Common myeloid progenitor, CD34-positive (primary cell): ENCODE data around the gene VIP.

ENCODE experiments used
- CTCF ChIA-PET: fragments of 350-600 bp; sonication (Branson Sonifier 250); formaldehyde crosslinking; loops from one replicate; lab custom pipeline; 2021; ENCODE audit warnings: antibody characterized with exemption; lab: Charles Lee
- POLR2A ChIA-PET: fragments of 350-600 bp; sonication (Branson Sonifier 250); formaldehyde crosslinking; loops from one replicate; lab custom pipeline; 2021; ENCODE audit warnings: antibody characterized with exemption; lab: Charles Lee
- DNase-seq, 3 donors: peaks; one replicate each; pipeline versions ENCODE4 v3.0.0 to v3.0.0-alpha.2; 2013
- H3K27ac ChIP-seq, 2 experiments: 1 replicate in 1 of 2; 2 replicates in 1 of 2; pipeline ENCODE4 v1.7.0; 2013; ENCODE audit warnings: inconsistent platforms in 2 of 2, low read length in 2 of 2, mild to moderate bottlenecking in 2 of 2, low read depth in 1 of 2, moderate library complexity in 1 of 2; ENCODE audit not compliant: severe bottlenecking in 2 of 2, insufficient read depth in 1 of 2, poor library complexity in 1 of 2
- H3K27me3 ChIP-seq, 5 experiments: replicated peaks in 2 of 5; 1 replicate in 3 of 5; 2 replicates in 2 of 5; pipeline versions ENCODE4 v1.6.1 to v1.7.0; 2013; ENCODE audit warnings: low read length in 4 of 5, mild to moderate bottlenecking in 2 of 5, moderate library complexity in 2 of 5, inconsistent platforms in 1 of 5; ENCODE audit not compliant: insufficient read depth in 5 of 5, control insufficient read depth in 4 of 5
- H3K36me3 ChIP-seq, 4 experiments: 1 replicate in 2 of 4; 2 replicates in 2 of 4; pipeline versions ENCODE4 v1.6.1 to v1.7.0; 2013; ENCODE audit warnings: low read length in 3 of 4, control low read depth in 1 of 4, mild to moderate bottlenecking in 1 of 4; ENCODE audit not compliant: control insufficient read depth in 4 of 4, insufficient read depth in 4 of 4
- H3K4me1 ChIP-seq, 4 experiments: 1 replicate in 3 of 4; 2 replicates in 1 of 4; pipeline versions ENCODE4 v1.6.1 to v1.7.1; 2013; ENCODE audit warnings: low read length in 3 of 4, mild to moderate bottlenecking in 3 of 4, control low read depth in 1 of 4, inconsistent platforms in 1 of 4, moderate library complexity in 1 of 4; ENCODE audit not compliant: control insufficient read depth in 4 of 4, insufficient read depth in 4 of 4; ENCODE audit errors: control extremely low read depth in 1 of 4
- H3K4me3 ChIP-seq, 7 experiments: 1 replicate in 4 of 7; 2 replicates in 3 of 7; pipeline versions ENCODE4 v1.5.1 to v1.7.0; 2013; ENCODE audit warnings: mild to moderate bottlenecking in 7 of 7, low read length in 6 of 7, moderate library complexity in 6 of 7, inconsistent platforms in 2 of 7, low read depth in 2 of 7, control low read depth in 1 of 7; ENCODE audit not compliant: insufficient read depth in 4 of 7, control insufficient read depth in 1 of 7; ENCODE audit errors: extremely low read depth in 1 of 7
- H3K9me3 ChIP-seq, 5 experiments: 1 replicate in 4 of 5; 2 replicates in 1 of 5; pipeline versions ENCODE4 v1.6.1 to v1.7.1; 2013; ENCODE audit warnings: low read length in 4 of 5, mild to moderate bottlenecking in 2 of 5, inconsistent platforms in 1 of 5, low read depth in 1 of 5, moderate library complexity in 1 of 5; ENCODE audit not compliant: control insufficient read depth in 4 of 5, insufficient read depth in 2 of 5; ENCODE audit errors: control extremely low read depth in 1 of 5
- WGBS: methylation state at CpG from one replicate; pipeline ENCODE4 v1.1.5; 2013; ENCODE audit not compliant: insufficient coverage; 5-methylcytosine and 5-hydroxymethylcytosine counted together

Gene VIP

DNA sequence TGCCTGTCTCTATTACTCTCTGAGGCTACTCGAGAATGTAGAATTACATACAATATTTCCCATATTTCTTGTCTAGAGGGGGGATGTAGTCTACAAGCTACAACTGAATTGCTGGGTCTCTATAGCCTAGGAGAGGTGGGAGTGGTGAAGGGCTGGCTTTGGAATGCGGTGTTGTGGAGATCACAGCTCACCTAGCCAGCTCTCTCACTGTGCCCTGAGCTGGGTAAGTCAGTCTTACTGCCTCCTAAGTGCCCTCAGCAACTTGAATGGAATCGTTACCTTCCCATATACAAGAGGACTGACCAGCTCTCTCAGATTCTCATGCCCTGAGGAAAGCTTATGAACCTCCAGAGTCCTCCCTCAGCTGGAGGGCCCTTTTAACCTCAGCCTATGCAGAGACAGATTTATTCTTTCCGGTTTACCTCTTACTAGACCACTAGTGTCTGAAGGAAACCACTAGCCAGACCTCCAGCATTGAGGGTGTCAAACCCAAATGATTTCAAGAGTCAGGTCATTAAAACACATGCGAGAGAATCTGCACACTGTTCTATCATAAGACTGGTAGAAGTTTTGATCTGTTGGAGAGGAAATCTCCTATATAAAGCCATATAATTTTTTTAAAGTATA is 20.6 kb downstream of the VIP start:
- WGBS = 50% methylated on average over 1 of the region's 5 CpGs
- ChIA-PET POLR2A (interaction anchor here (0.6 kb wide), 1 partner anchor 1228 kb away, joined by 3 read pairs; no protein-coding TSS in a partner anchor), CTCF (no interaction called here)
- Histone ChIP-seq H3K36me3 (no peaks in the 10 kb centered on the region), H3K27ac (no peak overlapping the region), H3K27me3 (peaks cover 0 to 3% (median 0%) of the 10 kb centered on the region in 5 experiments), H3K9me3 (no peaks in the 10 kb centered on the region), H3K4me3 (no peak overlapping the region), H3K4me1 (no peaks in the 10 kb centered on the region)
- no peak for DNase-seq

DNA sequence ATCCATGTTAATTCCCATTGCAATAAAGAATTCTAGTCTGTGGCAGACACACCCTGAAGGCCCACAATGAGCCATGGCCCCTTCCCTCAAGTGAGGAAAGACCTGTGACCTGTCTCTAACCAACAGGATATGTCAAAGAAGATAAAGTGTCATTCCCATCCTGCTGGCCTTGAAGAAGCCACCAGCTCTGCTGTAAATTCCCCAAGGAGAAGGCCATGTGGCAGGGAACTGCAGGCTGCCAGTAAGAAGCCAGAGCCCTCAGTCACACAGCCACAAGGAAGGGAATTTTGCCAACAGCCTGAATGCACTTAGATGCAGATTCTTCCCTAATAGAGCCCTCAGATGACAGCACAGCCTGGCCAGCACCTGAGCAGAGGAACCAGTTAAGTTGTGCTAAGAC is 24.8 kb downstream of the VIP start:
- no peaks in the 10 kb centered on the region for H3K36me3 ChIP-seq
- no peak overlapping the region for H3K27ac ChIP-seq
- ChIA-PET CTCF (no interaction called here), POLR2A (no interaction called here)
- no peak overlapping the region for H3K4me3 ChIP-seq
- H3K4me1 ChIP-seq = no peaks in the 10 kb centered on the region
- H3K27me3 ChIP-seq = peaks cover 0 to 2% (median 0%) of the 10 kb centered on the region in 5 experiments
- no peaks in the 10 kb centered on the region for H3K9me3 ChIP-seq
- DNase-seq = no peak

DNA sequence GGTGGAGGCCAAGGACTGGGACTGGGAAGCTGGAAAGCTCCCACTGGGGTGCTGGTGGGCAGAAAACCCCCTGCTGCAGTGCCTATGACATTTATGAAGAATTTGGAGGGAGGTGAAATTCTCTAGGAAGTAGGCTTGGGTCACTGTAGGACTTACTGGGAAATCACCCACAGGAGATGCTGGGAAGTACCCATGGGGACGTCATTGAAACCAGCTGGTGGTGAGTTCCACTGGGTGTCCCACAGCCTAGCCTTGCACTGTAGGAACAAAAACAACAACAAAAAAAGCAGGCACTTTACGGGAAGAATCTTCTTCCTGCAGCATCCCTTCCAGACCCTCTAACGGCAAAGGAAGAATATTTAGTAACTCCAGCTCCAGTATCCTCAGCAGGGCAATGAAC is 26.2 kb downstream of the VIP start:
- 84% methylated on average over 3 of the region's 3 CpGs for WGBS
- Histone ChIP-seq H3K36me3 (no peaks in the 10 kb centered on the region), H3K9me3 (no peaks in the 10 kb centered on the region), H3K4me1 (no peaks in the 10 kb centered on the region), H3K4me3 (no peak overlapping the region), H3K27ac (no peak overlapping the region), H3K27me3 (no peaks in the 10 kb centered on the region)
- no peak for DNase-seq
- ChIA-PET POLR2A (no interaction called here), CTCF (interaction anchor here (1.2 kb wide), 1 partner anchor 136 kb away, joined by 3 read pairs; no protein-coding TSS in a partner anchor)

DNA sequence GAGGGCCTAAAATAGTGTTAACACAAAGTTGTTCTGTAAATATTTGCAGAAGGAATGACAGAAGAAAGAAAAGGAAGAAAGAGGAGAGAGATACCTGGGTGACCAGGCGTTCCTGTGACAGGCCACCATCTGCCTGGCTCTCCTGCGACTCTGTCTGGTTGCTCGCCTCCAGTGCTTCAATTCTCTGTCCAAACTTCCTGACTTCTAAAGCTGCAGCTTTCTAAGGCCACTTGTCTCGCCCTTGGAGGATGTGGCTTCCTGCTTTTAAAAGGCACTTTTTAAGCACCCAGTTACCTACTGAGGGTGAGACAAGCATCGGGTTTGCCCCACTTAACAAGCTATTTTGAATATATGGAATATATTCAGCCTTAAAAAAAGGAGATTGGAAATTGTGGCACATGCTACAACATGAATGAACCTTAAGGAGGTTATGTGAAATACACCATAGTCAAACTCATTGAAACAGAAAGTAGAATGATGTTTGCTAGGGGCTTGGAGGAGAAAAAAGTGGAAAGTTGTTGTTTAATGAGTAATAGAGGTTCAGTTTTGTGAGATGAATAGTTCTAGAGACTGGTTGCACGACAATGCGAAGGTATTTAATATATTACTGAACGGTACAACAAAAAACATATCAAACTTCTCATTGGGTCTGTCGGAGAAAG is 32.8 kb downstream of the VIP start:
- Histone ChIP-seq H3K4me3 (no peak overlapping the region), H3K36me3 (no peaks in the 10 kb centered on the region), H3K27me3 (no peaks in the 10 kb centered on the region), H3K4me1 (no peaks in the 10 kb centered on the region), H3K9me3 (no peaks in the 10 kb centered on the region), H3K27ac (no peak overlapping the region)
- ChIA-PET POLR2A (no interaction called here), CTCF (no interaction called here)
- DNase-seq = no peak
- WGBS = 50% methylated on average over 6 of the region's 9 CpGs

DNA sequence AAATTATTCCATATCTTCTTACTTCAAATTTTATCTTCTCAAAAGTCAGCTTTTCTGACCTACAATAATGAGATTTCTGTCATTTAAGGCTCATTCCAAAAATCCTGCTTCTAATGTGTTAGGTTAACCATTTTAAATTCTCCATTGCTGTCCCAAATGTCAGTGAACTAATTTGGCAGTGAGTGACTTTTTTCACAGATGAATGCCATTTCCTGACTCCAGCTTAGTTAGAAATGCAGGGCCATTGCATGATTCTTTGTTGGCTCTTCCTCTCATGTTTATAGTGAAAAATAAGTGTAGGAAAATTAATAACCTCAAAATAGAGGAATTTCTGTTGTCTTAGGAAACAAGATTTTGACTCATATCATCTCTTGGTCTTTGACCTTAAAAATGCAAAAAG is 44.1 kb downstream of the VIP start:
- no peaks in the 10 kb centered on the region for H3K4me1 ChIP-seq
- no peak for DNase-seq
- ChIA-PET CTCF (no interaction called here), POLR2A (no interaction called here)
- no peaks in the 10 kb centered on the region for H3K36me3 ChIP-seq
- no peak overlapping the region for H3K4me3 ChIP-seq
- H3K27me3 ChIP-seq = peaks cover 0 to 4% (median 0%) of the 10 kb centered on the region in 5 experiments
- no peaks in the 10 kb centered on the region for H3K9me3 ChIP-seq
- H3K27ac ChIP-seq = no peak overlapping the region

DNA sequence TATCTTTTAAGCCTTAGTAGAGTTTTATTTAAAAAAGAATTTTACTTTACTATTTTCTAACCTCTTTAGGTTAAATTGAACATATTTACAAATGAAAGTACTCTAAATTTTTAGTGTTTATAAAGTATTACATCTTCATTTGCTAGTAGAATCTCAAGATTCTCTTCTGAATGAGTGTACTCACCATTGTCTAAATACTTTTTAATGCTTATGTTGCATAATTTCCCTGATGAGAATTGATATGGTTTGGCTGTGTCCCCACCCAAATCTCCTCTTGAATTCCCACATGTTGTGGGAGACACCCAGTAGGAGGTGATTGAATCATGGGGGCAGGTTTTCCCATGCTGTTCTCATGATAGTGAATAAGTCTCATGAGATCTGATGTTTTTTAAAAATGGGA is 53.6 kb downstream of the VIP start:
- POLR2A ChIA-PET = no interaction called here
- Histone ChIP-seq H3K27me3 (peaks cover 0 to 3% (median 0%) of the 10 kb centered on the region in 5 experiments), H3K4me1 (no peaks in the 10 kb centered on the region), H3K36me3 (no peaks in the 10 kb centered on the region), H3K4me3 (no peak overlapping the region), H3K9me3 (peaks cover 0 to 2% (median 0%) of the 10 kb centered on the region in 5 experiments), H3K27ac (no peak overlapping the region)
- no peak for DNase-seq
- CTCF ChIA-PET = no interaction called here
